H9 (cell line): ENCODE measurements around the gene NHS. TPM values are rescaled to one million over a fixed set of nuclear protein-coding genes. Genes with fewer than 3 reads are reported as not detected.

Experiments
- DNase-seq: peaks from one replicate; pipeline ENCODE4 v3.0.0-alpha.2; 2017
- H2AFZ ChIP-seq: one replicate; pipeline ENCODE4 v1.6.1; 2013; ENCODE audit warnings: mild to moderate bottlenecking, low read length, control low read depth, moderate library complexity
- H2AK5ac ChIP-seq: 2 replicates; pipeline ENCODE4 v1.6.1; 2013; ENCODE audit warnings: low read length, control low read depth, mixed read lengths; ENCODE audit not compliant: insufficient read length
- H2BK120ac ChIP-seq: one replicate; pipeline ENCODE4 v1.6.1; 2013; ENCODE audit warnings: low read depth, mild to moderate bottlenecking, low read length, control low read depth, inconsistent platforms; ENCODE audit not compliant: poor library complexity, severe bottlenecking
- H2BK12ac ChIP-seq: 2 replicates; pipeline ENCODE4 v1.6.1; 2013; ENCODE audit warnings: low read length, control low read depth, mixed read lengths, low read depth; ENCODE audit not compliant: insufficient read length
- H2BK15ac ChIP-seq: 2 replicates; pipeline ENCODE4 v1.6.1; 2013; ENCODE audit warnings: low read depth, low read length, control low read depth
- H2BK20ac ChIP-seq: one replicate; pipeline ENCODE4 v1.6.1; 2013; ENCODE audit warnings: low read depth, mild to moderate bottlenecking, low read length, control low read depth, inconsistent platforms; ENCODE audit not compliant: poor library complexity, severe bottlenecking
- H2BK5ac ChIP-seq: 2 replicates; pipeline ENCODE4 v1.6.1; 2013; ENCODE audit warnings: low read length, control low read depth, mixed read lengths; ENCODE audit not compliant: insufficient read length
- H3K14ac ChIP-seq: 2 replicates; pipeline ENCODE4 v1.6.1; 2013; ENCODE audit warnings: low read length, control low read depth; ENCODE audit not compliant: insufficient read depth
- H3K18ac ChIP-seq: 2 replicates; pipeline ENCODE4 v1.6.1; 2013; ENCODE audit warnings: low read depth, mild to moderate bottlenecking, mixed read lengths, low read length, control low read depth; ENCODE audit not compliant: insufficient read length
- H3K23ac ChIP-seq: 2 replicates; pipeline ENCODE4 v1.6.1; 2013; ENCODE audit warnings: low read length, control low read depth, mixed read lengths, low read depth; ENCODE audit not compliant: insufficient read length
- H3K23me2 ChIP-seq: 2 replicates; pipeline ENCODE4 v1.6.1; 2013; ENCODE audit warnings: low read depth, mild to moderate bottlenecking, mixed read lengths, low read length, control low read depth; ENCODE audit not compliant: insufficient read length, poor library complexity, severe bottlenecking
- H3K27ac ChIP-seq: 2 replicates; pipeline ENCODE4 v1.5.1; 2013; ENCODE audit warnings: low read length, control low read depth, mixed read lengths, low read depth; ENCODE audit not compliant: insufficient read length
- H3K27me3 ChIP-seq: 2 replicates; pipeline ENCODE4 v1.6.1; 2013; ENCODE audit warnings: low read length, control low read depth, inconsistent platforms; ENCODE audit not compliant: insufficient read depth
- H3K4ac ChIP-seq: 2 replicates; pipeline ENCODE4 v1.6.1; 2013; ENCODE audit warnings: low read depth, mild to moderate bottlenecking, control low read depth, inconsistent platforms, low read length, moderate library complexity
- H3K4me1 ChIP-seq: 2 replicates; pipeline ENCODE4 v1.6.1; 2013; ENCODE audit warnings: low read length, control low read depth, inconsistent platforms; ENCODE audit not compliant: insufficient read depth
- H3K4me2 ChIP-seq: 2 replicates; pipeline ENCODE4 v1.6.1; 2013; ENCODE audit warnings: low read length, control low read depth, mixed read lengths; ENCODE audit not compliant: insufficient read length, insufficient read depth
- H3K56ac ChIP-seq: 2 replicates; pipeline ENCODE4 v1.6.1; 2013; ENCODE audit warnings: low read depth, mild to moderate bottlenecking, mixed read lengths, low read length, control low read depth; ENCODE audit not compliant: insufficient read length
- H3K79me1 ChIP-seq: 2 replicates; pipeline ENCODE4 v1.6.1; 2013; ENCODE audit warnings: low read depth, mild to moderate bottlenecking, moderate library complexity, low read length, control low read depth, inconsistent platforms; ENCODE audit not compliant: insufficient read depth, poor library complexity, severe bottlenecking
- H3K79me2 ChIP-seq: 2 replicates; pipeline ENCODE4 v1.6.1; 2013; ENCODE audit warnings: low read length, control low read depth, inconsistent platforms; ENCODE audit not compliant: insufficient read depth
- H3K9ac ChIP-seq: 2 replicates; pipeline ENCODE4 v1.6.1; 2013; ENCODE audit warnings: low read length, control low read depth, mixed read lengths; ENCODE audit not compliant: insufficient read length; ENCODE audit errors: extremely low read depth
- H3K9me3 ChIP-seq: one replicate; pipeline ENCODE4 v1.6.1; 2013; ENCODE audit warnings: low read depth, low read length, inconsistent platforms; ENCODE audit not compliant: control insufficient read depth
- H3T11ph ChIP-seq: one replicate; pipeline ENCODE4 v1.6.1; 2013; ENCODE audit warnings: mild to moderate bottlenecking, low read length, control low read depth, inconsistent platforms
- H4K20me1 ChIP-seq: one replicate; pipeline ENCODE4 v1.6.1; 2013; ENCODE audit not compliant: control insufficient read depth, insufficient read length, insufficient read depth
- H4K5ac ChIP-seq: 2 replicates; pipeline ENCODE4 v1.6.1; 2013; ENCODE audit warnings: low read depth, mild to moderate bottlenecking, mixed read lengths, low read length, control low read depth; ENCODE audit not compliant: insufficient read length
- H4K8ac ChIP-seq: replicated peaks from 2 replicates; pipeline ENCODE4 v1.6.1; 2013; ENCODE audit warnings: low read length, control low read depth, mixed read lengths, low read depth; ENCODE audit not compliant: insufficient read length
- H4K91ac ChIP-seq: 2 replicates; pipeline ENCODE4 v1.6.1; 2013; ENCODE audit warnings: low read depth, mild to moderate bottlenecking, moderate library complexity, mixed read lengths, low read length, control low read depth; ENCODE audit not compliant: insufficient read length
- H3K27ac Mint-ChIP-seq, 3 experiments: 2 replicates in 2 of 3; 3 replicates in 1 of 3; pipeline ENCODE4 v1.8.0; 2020 to 2021; ENCODE audit warnings: mixed read lengths in 3 of 3, mild to moderate bottlenecking in 1 of 3, moderate library complexity in 1 of 3
- H3K27me3 Mint-ChIP-seq: 2 replicates; pipeline ENCODE4 v1.8.0; 2021; ENCODE audit warnings: low read depth, mild to moderate bottlenecking, moderate library complexity, mixed read lengths
- H3K36me3 Mint-ChIP-seq, 3 experiments: 2 replicates in 2 of 3; 3 replicates in 1 of 3; pipeline ENCODE4 v1.8.0; 2020 to 2021; ENCODE audit warnings: low read depth in 3 of 3, mixed read lengths in 3 of 3; ENCODE audit not compliant: insufficient read depth in 1 of 3
- H3K4me1 Mint-ChIP-seq, 2 experiments: 2 replicates each; pipeline ENCODE4 v1.8.0; 2020; ENCODE audit warnings: mixed read lengths in 2 of 2
- H3K4me3 Mint-ChIP-seq, 2 experiments: 2 replicates in 1 of 2; 3 replicates in 1 of 2; pipeline ENCODE4 v1.8.0; 2020 to 2021; ENCODE audit warnings: mild to moderate bottlenecking in 2 of 2, mixed read lengths in 2 of 2, moderate library complexity in 1 of 2
- H3K9me3 Mint-ChIP-seq, 2 experiments: 2 replicates in 1 of 2; 3 replicates in 1 of 2; pipeline ENCODE4 v1.8.0; 2020; ENCODE audit warnings: mild to moderate bottlenecking in 2 of 2, mixed read lengths in 2 of 2, moderate library complexity in 1 of 2
- WGBS: extraction: QIAGEN DNeasy Blood & Tissue Kit; methylation state at CpG from one replicate; pipeline ENCODE4 v1.1.7; 2013; ENCODE audit warnings: missing lambda C conversion rate, low lambda C conversion rate, mixed read lengths; ENCODE audit not compliant: insufficient read length; ENCODE audit errors: extremely low coverage; 5-methylcytosine and 5-hydroxymethylcytosine counted together
- total RNA-seq: library from RNA; stranded (reverse); gene quantifications from 2 replicates; pipeline ENCODE4 v1.2.1, GENCODE V29; 2021
- TF ChIP-seq, protein P1 (sequence below): fragments of 200-600 bp; sonication (generic); conservative IDR thresholded peaks from 3 replicates; pipeline ENCODE4 v1.8.0; 2021; ENCODE audit warnings: antibody characterized with exemption, mild to moderate bottlenecking

NHS gene
- total RNA-seq, 1 experiment from 2014 or later: 8.7 TPM

DNA sequence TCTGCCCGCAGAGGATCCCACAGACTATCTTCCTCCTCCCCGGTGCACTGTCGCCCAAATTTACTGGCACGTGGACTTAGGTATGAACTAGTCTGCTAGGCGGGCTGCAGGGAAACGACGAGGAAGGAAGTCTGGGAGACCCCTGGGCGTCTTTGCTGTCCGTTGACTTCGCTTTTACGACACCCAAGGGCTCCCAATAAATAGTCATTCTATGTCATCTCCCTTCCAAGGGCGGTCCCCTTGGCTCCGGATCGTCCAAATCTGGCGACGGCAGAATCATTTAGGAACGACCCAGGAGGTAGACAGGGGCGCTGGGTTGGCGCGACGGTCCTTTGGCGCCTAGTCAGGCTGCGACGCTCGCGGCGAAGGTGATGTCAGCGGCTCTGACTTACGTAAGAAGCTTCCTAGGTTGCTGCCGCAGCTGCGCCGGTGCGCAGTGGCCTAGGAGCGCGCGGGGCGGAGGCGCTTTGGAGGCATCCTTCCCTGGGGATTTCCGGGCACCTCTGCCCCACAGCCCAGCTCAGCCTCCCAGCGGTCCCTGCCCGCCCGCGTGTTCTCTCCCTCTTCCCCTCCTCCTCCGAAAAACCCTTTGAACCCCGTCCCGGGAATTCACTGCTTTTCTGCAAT is 2.2 kb downstream of the NHS start:
- no peak overlapping the region for H2BK15ac ChIP-seq
- H3K4ac ChIP-seq: no peak overlapping the region
- H3K18ac ChIP-seq: no peak overlapping the region
- WGBS: no CpG with 5 or more reads among the region's 46 CpGs
- H4K8ac ChIP-seq: no peak overlapping the region
- DNase-seq: peak; percentile 55
- H3K79me1 ChIP-seq: no peaks in the 10 kb centered on the region
- no peak overlapping the region for H2BK120ac ChIP-seq
- no peaks in the 10 kb centered on the region for H3K4me1 ChIP-seq
- H4K91ac ChIP-seq: no peak overlapping the region
- H3K23me2 ChIP-seq: peaks cover 26% of the 10 kb centered on the region
- H2AK5ac ChIP-seq: no peak overlapping the region
- H3K14ac ChIP-seq: no peak overlapping the region
- TF ChIP-seq, protein P1, sequence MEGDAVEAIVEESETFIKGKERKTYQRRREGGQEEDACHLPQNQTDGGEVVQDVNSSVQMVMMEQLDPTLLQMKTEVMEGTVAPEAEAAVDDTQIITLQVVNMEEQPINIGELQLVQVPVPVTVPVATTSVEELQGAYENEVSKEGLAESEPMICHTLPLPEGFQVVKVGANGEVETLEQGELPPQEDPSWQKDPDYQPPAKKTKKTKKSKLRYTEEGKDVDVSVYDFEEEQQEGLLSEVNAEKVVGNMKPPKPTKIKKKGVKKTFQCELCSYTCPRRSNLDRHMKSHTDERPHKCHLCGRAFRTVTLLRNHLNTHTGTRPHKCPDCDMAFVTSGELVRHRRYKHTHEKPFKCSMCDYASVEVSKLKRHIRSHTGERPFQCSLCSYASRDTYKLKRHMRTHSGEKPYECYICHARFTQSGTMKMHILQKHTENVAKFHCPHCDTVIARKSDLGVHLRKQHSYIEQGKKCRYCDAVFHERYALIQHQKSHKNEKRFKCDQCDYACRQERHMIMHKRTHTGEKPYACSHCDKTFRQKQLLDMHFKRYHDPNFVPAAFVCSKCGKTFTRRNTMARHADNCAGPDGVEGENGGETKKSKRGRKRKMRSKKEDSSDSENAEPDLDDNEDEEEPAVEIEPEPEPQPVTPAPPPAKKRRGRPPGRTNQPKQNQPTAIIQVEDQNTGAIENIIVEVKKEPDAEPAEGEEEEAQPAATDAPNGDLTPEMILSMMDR: no peak
- no peak overlapping the region for H3K27ac Mint-ChIP-seq
- H2BK5ac ChIP-seq: no peak overlapping the region
- peaks cover 9 to 18% (median 13%) of the 10 kb centered on the region in 3 experiments for H3K36me3 Mint-ChIP-seq
- H3K4me1 Mint-ChIP-seq: peaks cover 28 to 30% of the 10 kb centered on the region in 2 experiments
- no peak overlapping the region for H2BK20ac ChIP-seq
- no peak overlapping the region for H2BK12ac ChIP-seq
- H4K20me1 ChIP-seq: no peaks in the 10 kb centered on the region
- H4K5ac ChIP-seq: no peak overlapping the region
- H3K9ac ChIP-seq: no peak overlapping the region
- H3K23ac ChIP-seq: no peak overlapping the region
- H3K79me2 ChIP-seq: no peaks in the 10 kb centered on the region
- no peak overlapping the region for H3K27ac ChIP-seq
- H3K9me3 Mint-ChIP-seq: peaks cover 15 to 17% of the 10 kb centered on the region in 2 experiments
- peaks cover 60% of the 10 kb centered on the region for H3K27me3 Mint-ChIP-seq
- no peak overlapping the region for H3T11ph ChIP-seq
- peak overlapping the region; percentile 77 to 91 for H3K4me3 Mint-ChIP-seq
- H3K27me3 ChIP-seq: peaks cover 14% of the 10 kb centered on the region; the same call in 1 of the 2 replicates
- H3K56ac ChIP-seq: no peak overlapping the region
- peaks cover 14% of the 10 kb centered on the region for H3K9me3 ChIP-seq
- H2AFZ ChIP-seq: no peak overlapping the region
- H3K4me2 ChIP-seq: peak overlapping the region; percentile 75
